ENCODE results near the gene LRRC23. TPM values are rescaled to one million over a fixed set of nuclear protein-coding genes. Genes with fewer than 3 reads are reported as not detected.

Gene LRRC23

Small RNAs within 50 kb of the gene (small RNA-seq; reads per million reads assigned to genes)
- gene MIR141 (ENCODE audit: low read depth): 4.3 reads per million, percentile 45 among the genes with 10 or more reads in this experiment
- gene MIR200C (ENCODE audit: low read depth): 2.0 reads per million
- gene RNU7-1 (ENCODE audit: low read depth): not detected
